ENCODE measurements around the gene TEX29.

Gene TEX29

DNA sequence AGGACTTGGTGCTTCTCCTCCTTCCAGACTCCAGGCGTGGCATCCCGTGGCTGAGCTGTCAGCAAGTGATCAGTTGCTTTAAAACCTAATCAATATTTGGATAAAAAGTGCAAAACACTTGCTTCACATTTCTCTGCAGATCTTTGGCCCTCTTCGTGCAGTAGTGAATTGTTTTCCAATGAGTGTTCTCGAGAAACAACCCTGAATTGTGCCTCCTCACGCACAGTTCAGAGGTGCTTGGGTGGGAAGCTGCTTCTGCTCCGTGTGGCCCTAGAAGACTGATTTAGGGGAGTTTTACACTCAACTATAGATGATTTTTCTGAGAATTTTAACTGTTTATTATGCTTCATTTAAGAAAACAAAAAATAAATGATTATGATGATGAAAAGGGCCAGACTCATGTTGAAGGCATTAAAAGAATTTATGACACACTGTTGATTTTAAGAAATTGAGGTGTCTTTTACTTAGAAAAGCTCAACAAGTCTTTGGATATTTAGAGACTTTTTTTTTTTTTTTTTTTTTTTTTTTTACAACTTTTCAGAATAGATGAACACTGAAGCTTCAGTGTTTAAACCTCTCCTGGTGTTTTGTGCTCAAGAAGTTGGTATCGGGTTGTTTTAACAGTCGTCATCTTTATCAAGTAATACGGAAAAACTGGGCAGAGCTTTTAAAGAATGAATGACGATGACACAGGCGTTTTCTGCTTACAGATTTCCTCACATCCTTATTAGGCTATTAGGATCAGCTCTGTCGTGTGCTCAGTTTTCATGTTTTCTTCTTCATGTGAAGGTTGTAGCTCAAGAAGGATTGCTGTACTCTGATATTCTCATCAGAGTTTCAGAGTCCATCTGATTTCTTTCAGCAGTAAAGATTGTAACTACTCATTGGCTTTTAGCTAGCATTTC lies 39.5 kb upstream of the TEX29 start (continued):
- TF ChIP-seq ZNF174 (tag by site-specific recombination; IDR thresholded peaks at IDR 0.05) (no peak), ZNF2 (tag by site-specific recombination; IDR thresholded peaks at IDR 0.05) (no peak), ZNF585B (tag by site-specific recombination; IDR thresholded peaks at IDR 0.05) (no peak)

DNA sequence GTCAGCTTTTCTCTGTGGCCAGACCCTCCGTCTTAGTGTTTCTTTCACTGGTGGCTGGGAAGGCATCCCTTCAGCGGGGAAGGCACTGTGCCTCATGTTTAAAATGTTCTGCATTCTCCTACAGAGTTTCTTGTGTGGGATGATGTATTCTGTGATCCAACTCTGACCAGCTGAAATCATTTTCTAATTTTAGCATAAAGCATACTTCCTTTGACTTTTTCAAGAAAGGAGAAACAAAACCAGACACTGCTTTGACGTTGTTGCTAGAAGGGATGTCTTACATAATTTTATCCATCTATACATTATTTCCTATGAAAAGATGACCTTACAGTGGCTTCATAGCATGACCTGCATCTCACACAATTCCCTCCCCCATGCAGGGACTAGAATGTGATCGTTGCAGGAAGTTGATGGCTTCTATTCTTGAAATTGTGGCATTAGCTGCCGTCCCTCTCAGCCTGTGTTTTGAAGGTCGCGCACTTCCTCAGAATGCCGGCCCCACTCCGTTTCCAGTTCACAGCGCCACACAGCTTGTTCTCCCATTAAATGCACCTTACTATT lies 38.6 kb upstream of the TEX29 start:
- Histone ChIP-seq H3K4me3 (ENCODE audit: low read depth, low read length) (no peak overlapping the region), H3K27ac (ENCODE audit: extremely low read depth, low read depth, low read length) (no peak overlapping the region), H3K9me3 (ENCODE audit: control insufficient read depth, insufficient read depth, low read depth, low read length) (no peaks in the 10 kb centered on the region), H3K36me3 (ENCODE audit: control insufficient read depth in 2 of 2, insufficient read depth in 1 of 2, low read length in 2 of 2) (peaks cover 0 to 76% of the 10 kb centered on the region in 2 experiments; a peak in 2 of 3 replicates), H3K4me1 (ENCODE audit: control insufficient read depth, insufficient read depth, low read length) (no peaks in the 10 kb centered on the region)
- CTCF ChIA-PET = no interaction called here
- no peak for TF ChIP-seq ZNF473 (tag by site-specific recombination; IDR thresholded peaks at IDR 0.05)
- TF ChIP-seq KLF1 (tag by site-specific recombination; IDR thresholded peaks at IDR 0.05) = no peak
- TF ChIP-seq ZNF292 (tag by site-specific recombination; IDR thresholded peaks at IDR 0.05; ENCODE audit: borderline replicate concordance, low read depth) = no peak
- no peak for TF ChIP-seq ZBTB7A (tag by site-specific recombination; IDR thresholded peaks at IDR 0.05; ENCODE audit: low read depth)
- no peak for TF ChIP-seq ZNF558 (tag by site-specific recombination; IDR thresholded peaks at IDR 0.05)
- TF ChIP-seq ZNF76 (tag by site-specific recombination; IDR thresholded peaks at IDR 0.05; ENCODE audit: borderline replicate concordance, low read depth) = no peak
- no peak for TF ChIP-seq ZNF521 (tag by site-specific recombination; IDR thresholded peaks at IDR 0.05)
- TF ChIP-seq ZNF138 (tag by site-specific recombination; IDR thresholded peaks at IDR 0.05; ENCODE audit: borderline replicate concordance) = no peak
- no peak for TF ChIP-seq ZNF394 (tag by site-specific recombination; IDR thresholded peaks at IDR 0.05; ENCODE audit: borderline replicate concordance)
- no peak for TF ChIP-seq ZNF426 (tag by site-specific recombination; IDR thresholded peaks at IDR 0.05)
- no peak for TF ChIP-seq HOXC10 (CRISPR knock-in tag; IDR thresholded peaks at IDR 0.05)
- no peak for TF ChIP-seq ZNF530 (tag by site-specific recombination; IDR thresholded peaks at IDR 0.05; ENCODE audit: low read depth)
- TF ChIP-seq GLIS2 (tag by site-specific recombination; IDR thresholded peaks at IDR 0.05) = no peak
- no peak for TF ChIP-seq ZNF140 (tag by site-specific recombination; IDR thresholded peaks at IDR 0.05)
- TF ChIP-seq, protein P1, sequence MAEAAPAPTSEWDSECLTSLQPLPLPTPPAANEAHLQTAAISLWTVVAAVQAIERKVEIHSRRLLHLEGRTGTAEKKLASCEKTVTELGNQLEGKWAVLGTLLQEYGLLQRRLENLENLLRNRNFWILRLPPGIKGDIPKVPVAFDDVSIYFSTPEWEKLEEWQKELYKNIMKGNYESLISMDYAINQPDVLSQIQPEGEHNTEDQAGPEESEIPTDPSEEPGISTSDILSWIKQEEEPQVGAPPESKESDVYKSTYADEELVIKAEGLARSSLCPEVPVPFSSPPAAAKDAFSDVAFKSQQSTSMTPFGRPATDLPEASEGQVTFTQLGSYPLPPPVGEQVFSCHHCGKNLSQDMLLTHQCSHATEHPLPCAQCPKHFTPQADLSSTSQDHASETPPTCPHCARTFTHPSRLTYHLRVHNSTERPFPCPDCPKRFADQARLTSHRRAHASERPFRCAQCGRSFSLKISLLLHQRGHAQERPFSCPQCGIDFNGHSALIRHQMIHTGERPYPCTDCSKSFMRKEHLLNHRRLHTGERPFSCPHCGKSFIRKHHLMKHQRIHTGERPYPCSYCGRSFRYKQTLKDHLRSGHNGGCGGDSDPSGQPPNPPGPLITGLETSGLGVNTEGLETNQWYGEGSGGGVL (tag by site-specific recombination; IDR thresholded peaks at IDR 0.05) = no peak
- TF ChIP-seq ZNF777 (tag by site-specific recombination; IDR thresholded peaks at IDR 0.05; ENCODE audit: borderline replicate concordance) = no peak
- TF ChIP-seq RBAK (tag by site-specific recombination; IDR thresholded peaks at IDR 0.05) = no peak
- TF ChIP-seq ZNF24 (tag by site-specific recombination; IDR thresholded peaks at IDR 0.05) = no peak
- TF ChIP-seq, protein P2, sequence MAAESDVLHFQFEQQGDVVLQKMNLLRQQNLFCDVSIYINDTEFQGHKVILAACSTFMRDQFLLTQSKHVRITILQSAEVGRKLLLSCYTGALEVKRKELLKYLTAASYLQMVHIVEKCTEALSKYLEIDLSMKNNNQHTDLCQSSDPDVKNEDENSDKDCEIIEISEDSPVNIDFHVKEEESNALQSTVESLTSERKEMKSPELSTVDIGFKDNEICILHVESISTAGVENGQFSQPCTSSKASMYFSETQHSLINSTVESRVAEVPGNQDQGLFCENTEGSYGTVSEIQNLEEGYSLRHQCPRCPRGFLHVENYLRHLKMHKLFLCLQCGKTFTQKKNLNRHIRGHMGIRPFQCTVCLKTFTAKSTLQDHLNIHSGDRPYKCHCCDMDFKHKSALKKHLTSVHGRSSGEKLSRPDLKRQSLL (tag by site-specific recombination; IDR thresholded peaks at IDR 0.05) = no peak
- POLR2A ChIA-PET = no interaction called here
